Measurements from ENCODE around the gene HENMT1. TPM values are rescaled to one million over a fixed set of nuclear protein-coding genes. Genes with fewer than 3 reads are reported as not detected.
"Not testable (repeated sequence)": the region's sequence is repeated elsewhere in the genome, so short reads cannot be mapped to it uniquely, and the experiment has no call there.

The HENMT1 gene
- 30.7 and 58.1 TPM in 2 replicates for total RNA-seq (2014; rRNA removed; shearing (Covaris generic); ENCODE audit: low replicate concordance)

GRCh38 chr1:108661030-108661609 is at the start of gene HENMT1:
HENMT1 (minus strand) TSS chr1:108661093; CDS start chr1:108659884, 1,209 bp downstream.
- H3K27me3 ChIP-seq (ENCODE audit: low read length) = no peaks in the 10 kb centered on the region
- peaks cover 1% of the 10 kb centered on the region; the same call in 1 of the 2 replicates for H3K36me3 ChIP-seq (ENCODE audit: insufficient read depth, low read length)
- H3K4me2 ChIP-seq (ENCODE audit: low read depth, low read length, poor library complexity, severe bottlenecking) = peak within 1 kb of the TSS; percentile 97
- H3K9me2 ChIP-seq (replicated peaks; ENCODE audit: insufficient read depth, low read length) = no peaks in the 10 kb centered on the region
- peak within 1 kb of the TSS; percentile 81 for H3K27ac ChIP-seq (ENCODE audit: low read length)
- DNase-seq = peak; percentile 93
- H3K9ac ChIP-seq (ENCODE audit: low read length) = peak within 1 kb of the TSS; percentile 86
- H3K79me2 ChIP-seq (ENCODE audit: low read length) = peaks cover 25% of the 10 kb centered on the region
- peak within 1 kb of the TSS; percentile 75 for H3K4me3 ChIP-seq (ENCODE audit: low read length)
- H4K20me1 ChIP-seq (ENCODE audit: insufficient read depth, low read depth, low read length) = no peaks in the 10 kb centered on the region
- peaks cover 29% of the 10 kb centered on the region for H3K4me1 ChIP-seq (ENCODE audit: low read length)
- no peaks in the 10 kb centered on the region for H3K9me3 ChIP-seq (ENCODE audit: low read length)
- peak within 1 kb of the TSS; percentile 70; the same call in 1 of the 2 replicates for H2AFZ ChIP-seq (ENCODE audit: low read length)

GRCh38 chr1:108708691-108709660 is 48.1 kb upstream of the HENMT1 start:
- Histone ChIP-seq H3K27ac (ENCODE audit: low read length) (no peak overlapping the region), H3K9me2 (replicated peaks; ENCODE audit: insufficient read depth, low read length) (no peaks in the 10 kb centered on the region), H3K4me2 (ENCODE audit: low read depth, low read length, poor library complexity, severe bottlenecking) (no peak overlapping the region), H4K20me1 (ENCODE audit: insufficient read depth, low read depth, low read length) (no peaks in the 10 kb centered on the region), H3K9ac (ENCODE audit: low read length) (no peak overlapping the region), H3K27me3 (ENCODE audit: low read length) (no peaks in the 10 kb centered on the region), H3K79me2 (ENCODE audit: low read length) (no peaks in the 10 kb centered on the region), H3K36me3 (ENCODE audit: insufficient read depth, low read length) (no peaks in the 10 kb centered on the region), H3K4me1 (ENCODE audit: low read length) (no peaks in the 10 kb centered on the region), H3K9me3 (ENCODE audit: low read length) (no peaks in the 10 kb centered on the region), H2AFZ (ENCODE audit: low read length) (peak overlapping the region; percentile 70; the same call in 1 of the 2 replicates), H3K4me3 (ENCODE audit: low read length) (no peak overlapping the region)
- DNase-seq = peak; percentile 79

- Histone ChIP-seq H3K27me3 (ENCODE audit: low read length) (no peaks in the 10 kb centered on the region), H3K4me3 (ENCODE audit: low read length) (no peak overlapping the region), H3K36me3 (ENCODE audit: insufficient read depth, low read length) (no peaks in the 10 kb centered on the region), H3K9ac (ENCODE audit: low read length) (no peak overlapping the region), H3K79me2 (ENCODE audit: low read length) (no peaks in the 10 kb centered on the region), H3K27ac (ENCODE audit: low read length) (no peak overlapping the region), H4K20me1 (ENCODE audit: insufficient read depth, low read depth, low read length) (no peaks in the 10 kb centered on the region), H3K9me2 (replicated peaks; ENCODE audit: insufficient read depth, low read length) (no peaks in the 10 kb centered on the region), H3K4me2 (ENCODE audit: low read depth, low read length, poor library complexity, severe bottlenecking) (no peak overlapping the region), H2AFZ (ENCODE audit: low read length) (no peak overlapping the region), H3K4me1 (ENCODE audit: low read length) (peaks cover 3% of the 10 kb centered on the region; the same call in 1 of the 2 replicates), H3K9me3 (ENCODE audit: low read length) (no peaks in the 10 kb centered on the region)
- DNase-seq = no peak
These were observed 45.8 kb upstream of the HENMT1 start for GRCh38 chr1:108706643-108707042.

- H3K9ac ChIP-seq (ENCODE audit: low read length) = no peak overlapping the region
- H3K79me2 ChIP-seq (ENCODE audit: low read length) = no peaks in the 10 kb centered on the region
- H3K4me1 ChIP-seq (ENCODE audit: low read length) = peaks cover 3% of the 10 kb centered on the region; the same call in 1 of the 2 replicates
- 0 out of 2 replicates have a peak, but pooled peaks cover 10% of the 10 kb centered on the region for H4K20me1 ChIP-seq (ENCODE audit: insufficient read depth, low read depth, low read length)
- H2AFZ ChIP-seq (ENCODE audit: low read length) = no peak overlapping the region
- H3K9me3 ChIP-seq (ENCODE audit: low read length) = no peaks in the 10 kb centered on the region
- no peak for DNase-seq
- H3K9me2 ChIP-seq (replicated peaks; ENCODE audit: insufficient read depth, low read length) = no peaks in the 10 kb centered on the region
- H3K36me3 ChIP-seq (ENCODE audit: insufficient read depth, low read length) = peaks cover 20% of the 10 kb centered on the region
- H3K4me3 ChIP-seq (ENCODE audit: low read length) = no peak overlapping the region
- H3K27ac ChIP-seq (ENCODE audit: low read length) = no peak overlapping the region
- no peak overlapping the region for H3K4me2 ChIP-seq (ENCODE audit: low read depth, low read length, poor library complexity, severe bottlenecking)
- H3K27me3 ChIP-seq (ENCODE audit: low read length) = no peaks in the 10 kb centered on the region
These were observed 43.6 kb upstream of the HENMT1 start for GRCh38 chr1:108704496-108704895.

DNA sequence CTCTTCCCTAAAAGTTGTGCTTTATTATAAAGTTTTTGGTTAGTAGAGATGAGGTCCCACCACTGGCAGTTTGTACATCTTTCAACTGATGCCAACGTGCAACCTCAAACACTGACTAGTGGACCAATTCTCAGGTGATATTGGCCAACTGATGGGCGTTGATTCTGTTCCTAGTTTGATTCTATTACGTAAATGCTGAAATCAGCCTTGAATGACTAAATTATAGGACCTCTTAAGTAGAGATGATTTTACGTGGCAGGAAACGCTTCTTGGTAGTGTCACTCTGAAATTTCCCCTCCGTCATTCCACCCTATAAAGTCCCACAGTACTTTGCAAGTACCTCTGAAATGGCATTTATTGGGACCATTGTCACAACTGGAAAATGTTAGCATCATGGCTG is 43.0 kb upstream of the HENMT1 start:
- H3K79me2 ChIP-seq (ENCODE audit: low read length) = no peaks in the 10 kb centered on the region
- no peak overlapping the region for H3K27ac ChIP-seq (ENCODE audit: low read length)
- H4K20me1 ChIP-seq (ENCODE audit: insufficient read depth, low read depth, low read length) = 0 out of 2 replicates have a peak, but pooled peaks cover 12% of the 10 kb centered on the region
- no peaks in the 10 kb centered on the region for H3K27me3 ChIP-seq (ENCODE audit: low read length)
- H3K9me3 ChIP-seq (ENCODE audit: low read length) = no peaks in the 10 kb centered on the region
- H3K9ac ChIP-seq (ENCODE audit: low read length) = no peak overlapping the region
- no peak overlapping the region for H2AFZ ChIP-seq (ENCODE audit: low read length)
- H3K4me2 ChIP-seq (ENCODE audit: low read depth, low read length, poor library complexity, severe bottlenecking) = no peak overlapping the region
- peak; percentile 43 for DNase-seq
- H3K4me3 ChIP-seq (ENCODE audit: low read length) = no peak overlapping the region
- no peaks in the 10 kb centered on the region for H3K9me2 ChIP-seq (replicated peaks; ENCODE audit: insufficient read depth, low read length)
- H3K36me3 ChIP-seq (ENCODE audit: insufficient read depth, low read length) = peaks cover 26% of the 10 kb centered on the region
- peaks cover 3% of the 10 kb centered on the region; the same call in 1 of the 2 replicates for H3K4me1 ChIP-seq (ENCODE audit: low read length)

GRCh38 chr1:108702109-108702508 is 41.2 kb upstream of the HENMT1 start:
- not testable (repeated sequence) for DNase-seq; H3K9ac ChIP-seq (ENCODE audit: low read length); H3K4me1 ChIP-seq (ENCODE audit: low read length); H3K9me2 ChIP-seq (replicated peaks; ENCODE audit: insufficient read depth, low read length); H3K4me3 ChIP-seq (ENCODE audit: low read length); H3K9me3 ChIP-seq (ENCODE audit: low read length); H3K79me2 ChIP-seq (ENCODE audit: low read length); H3K27ac ChIP-seq (ENCODE audit: low read length); H2AFZ ChIP-seq (ENCODE audit: low read length); H3K27me3 ChIP-seq (ENCODE audit: low read length); H3K4me2 ChIP-seq (ENCODE audit: low read depth, low read length, poor library complexity, severe bottlenecking)
- H4K20me1 ChIP-seq (ENCODE audit: insufficient read depth, low read depth, low read length) = peaks cover 17% of the 10 kb centered on the region; the same call in 1 of the 2 replicates
- peaks cover 44% of the 10 kb centered on the region for H3K36me3 ChIP-seq (ENCODE audit: insufficient read depth, low read length)

GRCh38 chr1:108701176-108701849 is 40.4 kb upstream of the HENMT1 start:
- no peaks in the 10 kb centered on the region for H3K79me2 ChIP-seq (ENCODE audit: low read length)
- no peak overlapping the region for H3K4me3 ChIP-seq (ENCODE audit: low read length)
- no peaks in the 10 kb centered on the region for H3K9me2 ChIP-seq (replicated peaks; ENCODE audit: insufficient read depth, low read length)
- H3K27me3 ChIP-seq (ENCODE audit: low read length) = no peaks in the 10 kb centered on the region
- H3K4me1 ChIP-seq (ENCODE audit: low read length) = peaks cover 3% of the 10 kb centered on the region; the same call in 1 of the 2 replicates
- no peak overlapping the region for H3K27ac ChIP-seq (ENCODE audit: low read length)
- no peaks in the 10 kb centered on the region for H3K9me3 ChIP-seq (ENCODE audit: low read length)
- no peak overlapping the region for H2AFZ ChIP-seq (ENCODE audit: low read length)
- DNase-seq = no peak
- H3K4me2 ChIP-seq (ENCODE audit: low read depth, low read length, poor library complexity, severe bottlenecking) = no peak overlapping the region
- H3K9ac ChIP-seq (ENCODE audit: low read length) = no peak overlapping the region
- peaks cover 52% of the 10 kb centered on the region for H3K36me3 ChIP-seq (ENCODE audit: insufficient read depth, low read length)
- peaks cover 17% of the 10 kb centered on the region; the same call in 1 of the 2 replicates for H4K20me1 ChIP-seq (ENCODE audit: insufficient read depth, low read depth, low read length)
